Parathyroid adenoma (tissue), 2 donors: ENCODE results near the gene COBLL1.

Experiments used
- H2AFZ ChIP-seq: fragments of 300-600 bp; sonication (generic); one replicate; pipeline ENCODE4 v1.7.0; 2017; ENCODE audit warnings: antibody characterized with exemption, mild to moderate bottlenecking
- H3K27ac ChIP-seq: fragments of 300-600 bp; sonication (generic); one replicate; pipeline ENCODE4 v1.7.0; 2017
- H3K27me3 ChIP-seq: fragments of 300-600 bp; sonication (generic); one replicate; pipeline ENCODE4 v1.7.0; 2017; ENCODE audit warnings: low read length; ENCODE audit not compliant: control insufficient read depth, insufficient read depth
- H3K36me3 ChIP-seq: fragments of 300-600 bp; sonication (generic); one replicate; pipeline ENCODE4 v1.7.0; 2017; ENCODE audit warnings: low read length; ENCODE audit not compliant: control insufficient read depth, insufficient read depth
- H3K4me1 ChIP-seq: fragments of 300-600 bp; sonication (generic); one replicate; pipeline ENCODE4 v1.7.0; 2017; ENCODE audit warnings: control low read depth
- H3K4me2 ChIP-seq: fragments of 300-600 bp; sonication (generic); one replicate; pipeline ENCODE4 v1.7.0; 2017; ENCODE audit warnings: low read length
- H3K4me3 ChIP-seq: fragments of 300-600 bp; sonication (generic); one replicate; pipeline ENCODE4 v1.7.0; 2017; ENCODE audit warnings: low read depth, low read length
- H3K79me2 ChIP-seq: fragments of 300-600 bp; sonication (generic); one replicate; pipeline ENCODE4 v1.7.0; 2017; ENCODE audit warnings: control low read depth
- H3K9ac ChIP-seq: fragments of 300-600 bp; sonication (generic); one replicate; pipeline ENCODE4 v1.7.0; 2017; ENCODE audit warnings: mild to moderate bottlenecking
- H3K9me3 ChIP-seq: fragments of 300-600 bp; sonication (generic); one replicate; pipeline ENCODE4 v1.7.0; 2017; ENCODE audit warnings: low read length; ENCODE audit not compliant: control insufficient read depth
- TF ChIP-seq, protein P1 (sequence below): fragments of 300-600 bp; sonication (generic); IDR thresholded peaks from one replicate; pipeline ENCODE4 v1.7.0; 2017; ENCODE audit warnings: antibody characterized with exemption, mild to moderate bottlenecking
- donor health status: primary hyperparathyroidism.

The COBLL1 gene

DNA sequence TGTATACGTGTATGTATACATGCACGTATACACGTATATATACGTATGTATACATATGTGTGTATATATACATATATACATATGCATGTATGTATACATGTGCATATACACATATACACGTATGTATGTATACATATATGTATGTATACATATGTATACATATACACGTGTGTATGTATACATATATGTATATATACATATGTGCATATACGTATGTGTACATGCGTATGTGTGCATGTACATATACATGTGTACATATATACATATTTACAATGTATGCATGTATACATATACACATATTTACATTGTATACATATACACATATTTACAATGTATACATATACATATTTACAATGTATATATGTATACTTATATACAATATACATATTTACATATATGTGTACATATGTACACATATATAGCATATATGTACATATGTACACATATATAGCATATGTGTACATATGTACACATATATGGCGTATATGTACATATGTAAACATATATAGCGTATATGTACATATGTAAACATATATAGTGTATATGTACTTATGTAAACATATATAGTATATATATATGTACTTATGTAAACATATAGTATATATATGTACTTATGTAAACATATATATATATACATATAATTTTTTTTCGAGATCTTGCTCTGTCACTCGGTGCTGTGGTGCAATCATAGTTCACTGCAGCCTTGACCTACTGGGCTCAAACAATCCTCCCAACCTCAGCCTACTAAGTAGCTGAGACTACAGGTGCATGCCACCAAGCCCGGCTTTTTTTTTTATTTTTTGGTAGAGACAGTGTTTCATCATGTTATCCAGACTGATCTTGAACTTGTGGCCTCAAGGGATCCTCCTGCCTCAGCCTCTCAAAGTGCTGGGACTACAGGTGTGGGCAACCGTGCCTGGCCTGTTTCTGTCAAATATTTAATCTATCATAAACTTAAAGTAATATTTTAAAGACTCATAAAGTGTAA is 23.2 kb downstream of the COBLL1 start:
- no peak overlapping the region for H3K4me2 ChIP-seq
- H3K4me1 ChIP-seq, result no peaks in the 10 kb centered on the region
- H3K9ac ChIP-seq, result no peak overlapping the region
- H3K27me3 ChIP-seq, result no peaks in the 10 kb centered on the region
- no peaks in the 10 kb centered on the region for H3K9me3 ChIP-seq
- no peak overlapping the region for H2AFZ ChIP-seq
- H3K79me2 ChIP-seq, result no peaks in the 10 kb centered on the region
- H3K36me3 ChIP-seq, result no peaks in the 10 kb centered on the region
- TF ChIP-seq, protein P1, sequence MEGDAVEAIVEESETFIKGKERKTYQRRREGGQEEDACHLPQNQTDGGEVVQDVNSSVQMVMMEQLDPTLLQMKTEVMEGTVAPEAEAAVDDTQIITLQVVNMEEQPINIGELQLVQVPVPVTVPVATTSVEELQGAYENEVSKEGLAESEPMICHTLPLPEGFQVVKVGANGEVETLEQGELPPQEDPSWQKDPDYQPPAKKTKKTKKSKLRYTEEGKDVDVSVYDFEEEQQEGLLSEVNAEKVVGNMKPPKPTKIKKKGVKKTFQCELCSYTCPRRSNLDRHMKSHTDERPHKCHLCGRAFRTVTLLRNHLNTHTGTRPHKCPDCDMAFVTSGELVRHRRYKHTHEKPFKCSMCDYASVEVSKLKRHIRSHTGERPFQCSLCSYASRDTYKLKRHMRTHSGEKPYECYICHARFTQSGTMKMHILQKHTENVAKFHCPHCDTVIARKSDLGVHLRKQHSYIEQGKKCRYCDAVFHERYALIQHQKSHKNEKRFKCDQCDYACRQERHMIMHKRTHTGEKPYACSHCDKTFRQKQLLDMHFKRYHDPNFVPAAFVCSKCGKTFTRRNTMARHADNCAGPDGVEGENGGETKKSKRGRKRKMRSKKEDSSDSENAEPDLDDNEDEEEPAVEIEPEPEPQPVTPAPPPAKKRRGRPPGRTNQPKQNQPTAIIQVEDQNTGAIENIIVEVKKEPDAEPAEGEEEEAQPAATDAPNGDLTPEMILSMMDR, result no peak
- no peak overlapping the region for H3K4me3 ChIP-seq
- H3K27ac ChIP-seq, result no peak overlapping the region

DNA sequence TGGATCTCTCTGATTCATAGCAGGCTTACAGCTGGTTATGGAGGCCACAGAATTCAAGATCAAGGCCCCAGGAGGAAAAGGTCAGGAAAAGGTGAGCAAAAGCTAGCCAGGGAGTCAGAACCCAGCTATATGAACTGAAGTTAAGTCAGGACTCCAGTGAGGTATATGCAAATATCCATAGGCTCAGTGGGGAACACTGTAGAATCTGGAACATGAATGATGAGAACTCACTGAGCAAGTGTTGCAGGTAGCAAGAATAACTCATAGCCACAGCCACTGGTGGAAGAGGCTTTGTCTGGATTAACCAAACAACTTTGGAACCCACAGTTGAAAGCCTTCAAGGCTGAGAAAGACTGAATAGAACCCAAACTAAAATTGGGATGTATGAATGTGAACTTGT is 24.7 kb downstream of the COBLL1 start:
- H3K27ac ChIP-seq, result no peak overlapping the region

DNA sequence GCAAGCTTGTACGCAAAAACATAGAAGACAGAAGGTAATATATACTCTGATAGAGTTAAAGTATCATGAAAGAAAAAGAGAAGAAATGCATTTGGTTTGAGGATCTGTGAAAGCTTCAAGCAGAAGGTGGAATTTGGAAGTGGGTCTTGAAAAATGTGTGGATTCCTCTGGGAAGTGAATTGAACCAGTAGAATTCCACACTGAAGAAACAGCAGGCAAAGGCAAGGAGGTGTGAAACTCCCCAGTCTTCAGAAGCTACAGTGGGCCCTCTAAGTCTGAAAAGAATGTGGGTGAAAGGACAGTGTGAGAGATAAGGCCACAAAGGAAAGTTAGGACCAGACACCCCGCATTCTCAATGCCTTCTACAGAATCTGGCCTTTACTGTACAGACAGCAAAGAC is 25.6 kb downstream of the COBLL1 start:
- H2AFZ ChIP-seq, result no peak overlapping the region
- no peak overlapping the region for H3K4me3 ChIP-seq
- TF ChIP-seq, protein P1, result no peak
- no peak overlapping the region for H3K27ac ChIP-seq
- no peaks in the 10 kb centered on the region for H3K9me3 ChIP-seq
- no peaks in the 10 kb centered on the region for H3K4me1 ChIP-seq
- no peaks in the 10 kb centered on the region for H3K36me3 ChIP-seq
- H3K27me3 ChIP-seq, result no peaks in the 10 kb centered on the region
- no peak overlapping the region for H3K9ac ChIP-seq
- no peaks in the 10 kb centered on the region for H3K79me2 ChIP-seq
- H3K4me2 ChIP-seq, result no peak overlapping the region

More for the DNA sequence above, 24.7 kb downstream of the COBLL1 start:
- Histone ChIP-seq H3K4me1 (no peaks in the 10 kb centered on the region), H3K4me2 (no peak overlapping the region), H3K36me3 (no peaks in the 10 kb centered on the region), H3K79me2 (no peaks in the 10 kb centered on the region), H3K4me3 (no peak overlapping the region), H2AFZ (no peak overlapping the region), H3K9me3 (no peaks in the 10 kb centered on the region), H3K27me3 (no peaks in the 10 kb centered on the region), H3K9ac (no peak overlapping the region)
- TF ChIP-seq, protein P1, result no peak

DNA sequence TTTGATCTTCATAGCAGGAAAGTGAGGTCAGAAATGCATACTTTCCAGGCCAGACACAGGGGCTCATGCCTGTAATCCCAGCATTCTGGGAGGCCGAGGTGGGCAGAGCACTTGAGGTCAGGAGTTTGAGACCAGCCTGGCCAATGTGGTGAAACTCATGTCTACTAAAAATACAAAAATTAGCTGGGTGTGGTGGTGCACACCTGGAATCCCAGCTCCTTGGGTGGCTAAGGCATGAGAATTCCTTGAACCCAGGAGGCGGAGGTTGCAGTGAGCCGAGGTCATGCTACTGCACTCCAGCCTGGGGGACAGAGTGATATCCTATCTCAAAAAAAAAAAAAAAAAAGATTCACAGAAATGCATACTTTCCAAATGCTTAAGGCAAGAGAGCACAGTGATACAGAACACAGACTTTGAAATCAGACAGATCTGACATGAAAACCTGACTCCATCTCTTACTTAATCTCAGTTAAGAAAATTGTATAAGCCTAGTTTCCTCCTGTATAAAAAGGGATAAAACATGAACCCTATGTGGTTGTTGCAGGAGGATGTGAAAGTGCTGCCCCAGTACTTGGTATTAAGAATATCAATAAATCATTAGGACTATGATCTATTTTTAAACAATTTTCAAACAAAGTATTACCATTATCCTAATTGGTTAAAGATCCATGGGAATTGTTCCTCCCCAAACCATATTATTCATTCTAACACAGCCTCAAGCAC is 26.4 kb downstream of the COBLL1 start:
- H3K9ac ChIP-seq, result no peak overlapping the region
- no peak overlapping the region for H3K4me2 ChIP-seq
- H3K4me3 ChIP-seq, result no peak overlapping the region
- H3K27me3 ChIP-seq, result no peaks in the 10 kb centered on the region
- H2AFZ ChIP-seq, result no peak overlapping the region
- H3K27ac ChIP-seq, result no peak overlapping the region
- TF ChIP-seq, protein P1, result no peak
- H3K79me2 ChIP-seq, result no peaks in the 10 kb centered on the region
- no peaks in the 10 kb centered on the region for H3K9me3 ChIP-seq
- peaks cover 3% of the 10 kb centered on the region for H3K4me1 ChIP-seq
- no peaks in the 10 kb centered on the region for H3K36me3 ChIP-seq
